Neuronal stem cell (in vitro differentiated cells): Measurements from ENCODE around the gene LILRB4. TPM values are rescaled to one million over a fixed set of nuclear protein-coding genes. Genes with fewer than 3 reads are reported as not detected.
"Not testable (repeated sequence)": the region's sequence is repeated elsewhere in the genome, so short reads cannot be mapped to it uniquely, and the experiment has no call there.

Source experiments
- DNase-seq: peaks from one replicate; pipeline ENCODE4 v3.0.0-alpha.2; 2013; ENCODE audit warnings: low spot score
- H2AFZ ChIP-seq: one replicate; pipeline ENCODE4 v1.6.1; 2013; ENCODE audit warnings: mild to moderate bottlenecking, low read length, inconsistent platforms
- H2AK5ac ChIP-seq: 2 replicates; pipeline ENCODE4 v1.6.1; 2013; ENCODE audit warnings: low read depth, mild to moderate bottlenecking, inconsistent platforms, low read length, moderate library complexity, mixed read lengths
- H2BK120ac ChIP-seq: 2 replicates; pipeline ENCODE4 v1.6.1; 2013; ENCODE audit warnings: low read depth, mild to moderate bottlenecking, inconsistent platforms, low read length, moderate library complexity, mixed read lengths
- H2BK12ac ChIP-seq: one replicate; pipeline ENCODE4 v1.6.1; 2013; ENCODE audit warnings: low read length, inconsistent platforms
- H2BK15ac ChIP-seq: 2 replicates; pipeline ENCODE4 v1.6.1; 2013; ENCODE audit warnings: mild to moderate bottlenecking, low read length, inconsistent platforms, mixed read lengths
- H2BK5ac ChIP-seq: one replicate; pipeline ENCODE4 v1.6.1; 2013; ENCODE audit warnings: inconsistent platforms, mild to moderate bottlenecking, low read length, moderate library complexity
- H3K14ac ChIP-seq: one replicate; pipeline ENCODE4 v1.6.1; 2013; ENCODE audit warnings: low read length, inconsistent platforms
- H3K18ac ChIP-seq: 2 replicates; pipeline ENCODE4 v1.6.1; 2013; ENCODE audit warnings: low read length, inconsistent platforms
- H3K23ac ChIP-seq: 2 replicates; pipeline ENCODE4 v1.6.1; 2013; ENCODE audit warnings: low read depth, mild to moderate bottlenecking, mixed read lengths, low read length, inconsistent platforms; ENCODE audit not compliant: poor library complexity
- H3K27ac ChIP-seq: replicated peaks from 3 replicates; pipeline ENCODE4 v1.5.1; 2013; ENCODE audit warnings: low read length, inconsistent platforms
- H3K27me3 ChIP-seq, 3 experiments: 2 replicates each; pipeline ENCODE4 v1.6.1; 2013; ENCODE audit warnings: low read length in 3 of 3, mild to moderate bottlenecking in 2 of 3, inconsistent platforms in 1 of 3, low read depth in 1 of 3, mixed read lengths in 1 of 3, moderate library complexity in 1 of 3; ENCODE audit not compliant: control insufficient read depth in 3 of 3, insufficient read depth in 3 of 3
- H3K36me3 ChIP-seq, 2 donors: replicated peaks in 1 of 2; 2 replicates each; pipeline ENCODE4 v1.6.1; 2013; ENCODE audit warnings: low read length in 2 of 2; ENCODE audit not compliant: control insufficient read depth in 2 of 2, insufficient read depth in 2 of 2
- H3K4ac ChIP-seq: 2 replicates; pipeline ENCODE4 v1.6.1; 2013; ENCODE audit warnings: inconsistent platforms, mild to moderate bottlenecking, low read length, moderate library complexity
- H3K4me1 ChIP-seq, 2 donors: 1 replicate in 1 of 2; 2 replicates in 1 of 2; pipeline ENCODE4 v1.6.1; 2013; ENCODE audit warnings: low read length in 2 of 2, low read depth in 1 of 2; ENCODE audit not compliant: control insufficient read depth in 2 of 2, insufficient read depth in 1 of 2
- H3K4me2 ChIP-seq: one replicate; pipeline ENCODE4 v1.6.1; 2013; ENCODE audit warnings: mild to moderate bottlenecking, low read length, inconsistent platforms; ENCODE audit not compliant: insufficient read depth, poor library complexity, severe bottlenecking
- H3K4me3 ChIP-seq, 2 donors: 2 replicates each; pipeline ENCODE4 v1.5.1; 2013; ENCODE audit warnings: low read length in 2 of 2, mild to moderate bottlenecking in 2 of 2, inconsistent platforms in 1 of 2, moderate library complexity in 1 of 2
- H3K79me1 ChIP-seq: one replicate; pipeline ENCODE4 v1.6.1; 2013; ENCODE audit warnings: low read depth, mild to moderate bottlenecking, inconsistent platforms, low read length, moderate library complexity
- H3K9ac ChIP-seq: one replicate; pipeline ENCODE4 v1.6.1; 2013; ENCODE audit warnings: mild to moderate bottlenecking, low read depth, low read length, inconsistent platforms; ENCODE audit not compliant: poor library complexity
- H3K9me3 ChIP-seq, 2 donors: replicated peaks in 1 of 2; 2 replicates each; pipeline versions ENCODE3 to v1.6.1; 2013; ENCODE audit warnings: low read length in 2 of 2, mild to moderate bottlenecking in 2 of 2, inconsistent platforms in 1 of 2, low read depth in 1 of 2, mixed read lengths in 1 of 2, moderate library complexity in 1 of 2; ENCODE audit not compliant: control insufficient read depth in 2 of 2, insufficient read depth in 1 of 2
- H4K8ac ChIP-seq: one replicate; pipeline ENCODE4 v1.6.1; 2013; ENCODE audit warnings: low read depth, mild to moderate bottlenecking, inconsistent platforms, low read length, moderate library complexity
- H4K91ac ChIP-seq: one replicate; pipeline ENCODE4 v1.6.1; 2013; ENCODE audit warnings: low read length, low read depth, mild to moderate bottlenecking, inconsistent platforms; ENCODE audit not compliant: poor library complexity
- WGBS, 2 donors: extraction: QIAGEN DNeasy Blood & Tissue Kit; methylation state at CpG; one replicate each; pipeline ENCODE4 v1.1.7; 2013; ENCODE audit warnings: missing lambda C conversion rate in 2 of 2, mixed read lengths in 1 of 2; ENCODE audit not compliant: insufficient read length in 2 of 2, insufficient replicate concordance in 1 of 2; ENCODE audit errors: extremely low coverage in 2 of 2; 5-methylcytosine and 5-hydroxymethylcytosine counted together
- small RNA-seq: library from polyadenylated mRNA; stranded (forward); fragments of <200 nt; extraction: miRNeasy Mini kit (QIAGEN cat#:217004); gene quantifications from one replicate; pipeline ENCODE3, GENCODE V24; 2013; ENCODE audit not compliant: insufficient read depth

LILRB4 gene

GRCh38 chr19:54708781-54709180 lies 46.0 kb downstream of the LILRB4 start:
- Histone ChIP-seq H3K14ac (no peak overlapping the region), H3K18ac (no peak overlapping the region), H2BK120ac (no peak overlapping the region), H2AK5ac (no peak overlapping the region), H3K9ac (no peak overlapping the region), H3K27ac (no peak overlapping the region), H2AFZ (no peak overlapping the region), H3K4me2 (no peak overlapping the region), H2BK15ac (no peak overlapping the region), H3K4me1 (no peaks in the 10 kb centered on the region), H4K8ac (no peak overlapping the region), H2BK5ac (no peak overlapping the region), H3K4me3 (no peak overlapping the region), H3K27me3 (no peaks in the 10 kb centered on the region), H3K79me1 (no peaks in the 10 kb centered on the region), H3K9me3 (peaks cover 0 to 44% of the 10 kb centered on the region in 2 donors), H4K91ac (no peak overlapping the region), H2BK12ac (no peak overlapping the region), H3K4ac (no peak overlapping the region), H3K36me3 (no peaks in the 10 kb centered on the region), H3K23ac (no peak overlapping the region)
- no peak for DNase-seq
- no CpG with 5 or more reads among the region's 7 CpGs for WGBS, 2 donors

- DNase-seq = no peak
- no peak overlapping the region for H2BK5ac ChIP-seq
These were observed 46.6 kb downstream of the LILRB4 start for GRCh38 chr19:54709212-54709948.

GRCh38 chr19:54709956-54710355 lies 47.2 kb downstream of the LILRB4 start:
- H3K79me1 ChIP-seq, H3K9ac ChIP-seq, H3K27ac ChIP-seq, H4K8ac ChIP-seq, H3K4me2 ChIP-seq, H2AFZ ChIP-seq, H3K4me1 ChIP-seq, H3K36me3 ChIP-seq, H4K91ac ChIP-seq, H3K18ac ChIP-seq, H3K23ac ChIP-seq, H2BK15ac ChIP-seq, H2AK5ac ChIP-seq, H2BK5ac ChIP-seq, H3K4ac ChIP-seq, DNase-seq, H2BK120ac ChIP-seq, H3K14ac ChIP-seq, H3K27me3 ChIP-seq, H2BK12ac ChIP-seq, H3K4me3 ChIP-seq: not testable (repeated sequence)
- H3K9me3 ChIP-seq = peaks cover 0 to 34% of the 10 kb centered on the region in 2 donors
- no CpG with 5 or more reads among the region's 13 CpGs for WGBS, 2 donors

More at GRCh38 chr19:54709212-54709948, 46.6 kb downstream of the LILRB4 start:
- Histone ChIP-seq H3K27ac (no peak overlapping the region), H3K79me1 (no peaks in the 10 kb centered on the region), H3K4ac (no peak overlapping the region), H3K36me3 (no peaks in the 10 kb centered on the region), H2BK12ac (no peak overlapping the region), H3K4me3 (no peak overlapping the region), H3K9me3 (peaks cover 0 to 38% of the 10 kb centered on the region in 2 donors), H4K8ac (no peak overlapping the region), H2BK120ac (no peak overlapping the region), H3K27me3 (no peaks in the 10 kb centered on the region), H3K4me1 (no peaks in the 10 kb centered on the region), H2BK15ac (no peak overlapping the region), H2AK5ac (no peak overlapping the region), H4K91ac (no peak overlapping the region), H3K4me2 (no peak overlapping the region), H3K9ac (no peak overlapping the region), H3K23ac (no peak overlapping the region), H3K18ac (no peak overlapping the region), H3K14ac (no peak overlapping the region), H2AFZ (no peak overlapping the region)
- WGBS, 2 donors = no CpG with 5 or more reads among the region's 18 CpGs

Small RNAs within 50 kb of the gene (small RNA-seq; reads per million reads assigned to genes)
- gene AC245036.3 = not detected
- not detected for gene AC245128.2
- not detected for gene MIR8061
